PC-3 (cell line): ENCODE measurements around the gene NTN5.

Experiments
- CTCF ChIP-seq: fragments of 300-600 bp; sonication (generic); conservative IDR thresholded peaks from 2 replicates; pipeline ENCODE4 v1.5.1; 2017; ENCODE audit warnings: antibody characterized with exemption, low read depth, mild to moderate bottlenecking, low read length
- EZH2 ChIP-seq: fragments of 300-600 bp; sonication (generic); IDR thresholded peaks from one replicate; pipeline ENCODE4 v1.6.1; 2017; ENCODE audit warnings: antibody characterized with exemption, mild to moderate bottlenecking, low read length; ENCODE audit not compliant: unreplicated experiment
- EZH2phosphoT487 ChIP-seq: fragments of 300-600 bp; sonication (generic); IDR thresholded peaks from 2 replicates; pipeline ENCODE4 v1.6.1; 2018; ENCODE audit warnings: mild to moderate bottlenecking, antibody characterized with exemption, low read length, borderline replicate concordance

- TF ChIP-seq CTCF = no peak
- no peak for TF ChIP-seq EZH2
- no peak for TF ChIP-seq EZH2phosphoT487
These were observed 58.2 kb downstream of the NTN5 start, which contains the start of gene FAM83E for GRCh38 chr19:48614436-48615230.
